K562 (cell line): ENCODE measurements around the gene FBLIM1. TPM values are rescaled to one million over a fixed set of nuclear protein-coding genes. Genes with fewer than 3 reads are reported as not detected.

Experiments used
- ATAC-seq: fragments of 200-7000 bp; cut with Tn5 transposase; 3 replicates; pipeline ENCODE4 v1.9.1; 2020; ENCODE audit warnings: moderate library complexity
- BruUV-seq: library from RNA; stranded (reverse); fragments of 400-500 nt; replicated peaks from 2 replicates; lab custom pipeline; 2021; lab: Mats Ljungman, UMichigan
- CTCF ChIA-PET: fragments of 300-600 bp; formaldehyde crosslinking; extraction: SDS; loops from one replicate; lab custom pipeline; 2021; ENCODE audit warnings: low intra/inter-chr PET ratio; lab: Yijun Ruan, JAX
- POLR2A ChIA-PET: fragments of 300-600, 350-650 bp; sonication (Branson Sonifier 250); formaldehyde crosslinking; extraction: SDS; loops from one replicate; lab custom pipeline; 2021; ENCODE audit warnings: antibody characterized with exemption, inconsistent platforms; lab: Yijun Ruan, JAX
- DNase-seq, 4 experiments: peaks; one replicate each; pipeline versions ENCODE4 v3.0.0 to v3.0.0-alpha.2; 2011 to 2018; ENCODE audit warnings: low spot score in 3 of 4, mixed read lengths in 3 of 4; ENCODE audit errors: extremely low read depth in 1 of 4
- FAIRE-seq: peaks from 2 replicates; lab custom pipeline; 2011; peaks lifted over from hg19 to GRCh38; lab: Jason Lieb, UNC
- H2AFZ ChIP-seq: 2 replicates; pipeline ENCODE4 v1.6.0; 2011; ENCODE audit warnings: low read depth, low read length, control low read depth, inconsistent platforms
- H3K27ac ChIP-seq: fragments of 200-600 bp; 3 replicates; pipeline ENCODE4 v1.8.0; 2011; ENCODE audit warnings: low read depth, mild to moderate bottlenecking, control low read depth, inconsistent platforms, low read length, moderate library complexity, mixed read lengths; ENCODE audit errors: extremely low read depth
- H3K27me3 ChIP-seq, 2 experiments: fragments of 300-600 bp in 1 of 2; 2 replicates in 1 of 2; 3 replicates in 1 of 2; pipeline versions ENCODE4 v1.6.0 to v1.8.0; 2011; ENCODE audit warnings: inconsistent platforms in 2 of 2, low read length in 2 of 2, mild to moderate bottlenecking in 1 of 2, mixed read lengths in 1 of 2, moderate library complexity in 1 of 2; ENCODE audit not compliant: control insufficient read depth in 2 of 2, insufficient read depth in 2 of 2
- H3K36me3 ChIP-seq: fragments of 300-600 bp; 3 replicates; pipeline ENCODE4 v1.8.0; 2011; ENCODE audit warnings: mild to moderate bottlenecking, low read length, inconsistent platforms; ENCODE audit not compliant: control insufficient read depth, insufficient read depth
- H3K4me1 ChIP-seq, 2 experiments: fragments of 200-600 bp in 1 of 2; replicated peaks in 1 of 2; 2 replicates in 1 of 2; 3 replicates in 1 of 2; pipeline versions ENCODE4 v1.5.1 to v1.8.0; 2011; ENCODE audit warnings: inconsistent platforms in 2 of 2, low read length in 2 of 2, mild to moderate bottlenecking in 1 of 2, mixed read lengths in 1 of 2, moderate library complexity in 1 of 2; ENCODE audit not compliant: control insufficient read depth in 2 of 2, insufficient read depth in 2 of 2
- H3K4me2 ChIP-seq: 2 replicates; pipeline ENCODE4 v1.6.1; 2011; ENCODE audit warnings: low read length, control low read depth, inconsistent platforms, mixed read lengths; ENCODE audit not compliant: insufficient read depth
- H3K4me3 ChIP-seq: fragments of 200-600 bp; sonication (generic), shearing (Covaris generic); 2 replicates; pipeline ENCODE4 v1.5.1; 2016; ENCODE audit warnings: control low read depth, inconsistent platforms
- H3K79me2 ChIP-seq: fragments of 200-600 bp; 3 replicates; pipeline ENCODE4 v1.8.0; 2011; ENCODE audit warnings: low read length, inconsistent platforms; ENCODE audit not compliant: control insufficient read depth, insufficient read depth
- H3K9ac ChIP-seq, 2 experiments: 2 replicates each; pipeline versions ENCODE4 v1.6.0 to v1.6.1; 2011; ENCODE audit warnings: low read depth in 2 of 2, low read length in 2 of 2, control low read depth in 1 of 2, inconsistent platforms in 1 of 2, mild to moderate bottlenecking in 1 of 2, mixed read lengths in 1 of 2; ENCODE audit not compliant: insufficient read depth in 1 of 2
- H3K9me1 ChIP-seq: one replicate; pipeline ENCODE4 v1.6.0; 2011; ENCODE audit warnings: inconsistent platforms, mild to moderate bottlenecking, low read length, moderate library complexity; ENCODE audit not compliant: control insufficient read depth, insufficient read depth
- H3K9me3 ChIP-seq: replicated peaks from 2 replicates; pipeline ENCODE4 v1.5.1; 2011; ENCODE audit warnings: low read depth, low read length, inconsistent platforms; ENCODE audit not compliant: control insufficient read depth, insufficient read depth
- H4K20me1 ChIP-seq: replicated peaks from 2 replicates; pipeline ENCODE4 v1.6.1; 2011; ENCODE audit warnings: low read length, inconsistent platforms, mixed read lengths; ENCODE audit not compliant: control insufficient read depth, insufficient read depth
- CTCF ChIP-seq, 3 experiments: IDR thresholded peaks in 2 of 3; conservative IDR thresholded peaks in 1 of 3; 2 replicates each; pipeline ENCODE4 v1.5.1; 2011 to 2012; ENCODE audit warnings: low read length in 3 of 3, mild to moderate bottlenecking in 3 of 3, control low read depth in 2 of 3, improper control_type of control experiment in 1 of 3, inconsistent platforms in 1 of 3, low read depth in 1 of 3, mixed read lengths in 1 of 3, moderate library complexity in 1 of 3; ENCODE audit not compliant: insufficient read depth in 2 of 3
- ELK1 ChIP-seq: sonication (generic); formaldehyde crosslinking; IDR thresholded peaks from 2 replicates; pipeline ENCODE4 v1.8.1; 2022; ENCODE audit warnings: missing genetic modification reagents
- MYNN ChIP-seq, 2 experiments: sonication (generic); formaldehyde crosslinking in 1 of 2; IDR thresholded peaks; 2 replicates each; pipeline versions ENCODE4 v1.5.0 to v1.6.1; 2016 to 2020; ENCODE audit warnings: antibody characterized with exemption in 1 of 2, missing genetic modification reagents in 1 of 2
- PCBP2 ChIP-seq: fragments of 200-400 bp; formaldehyde crosslinking; IDR thresholded peaks from 2 replicates; pipeline ENCODE4 v1.6.1; 2018; ENCODE audit warnings: low read length, low read depth, mild to moderate bottlenecking, moderate library complexity; ENCODE audit not compliant: poor library complexity, severe bottlenecking
- SMC3 ChIP-seq: conservative IDR thresholded peaks from 2 replicates; pipeline ENCODE4 v1.6.1; 2011; ENCODE audit warnings: low read depth, low read length, improper control_type of control experiment; ENCODE audit not compliant: insufficient read depth
- WGBS: fragments of 100-300 bp; shearing (Covaris generic); methylation state at CpG from one replicate; pipeline ENCODE4 v1.1.6; 2016; ENCODE audit warnings: low coverage, mixed read lengths; ENCODE audit not compliant: insufficient coverage; ENCODE audit errors: missing lambda C conversion rate; 5-methylcytosine and 5-hydroxymethylcytosine counted together
- in situ Hi-C: fragments of 300-500 bp; cut with MboI; formaldehyde crosslinking; loops from 4 replicates; pipeline ENCODE4 v1.15.0; 2018; ENCODE audit warnings: inconsistent platforms, mixed read lengths
- intact Hi-C: fragments of 100-400 bp; cut with micrococcal nuclease; formaldehyde crosslinking; loops from 2 replicates; pipeline ENCODE4 v1.14.2; 2022
- polyA plus RNA-seq, 8 experiments: library from polyadenylated mRNA; depleted of rRNA in 4 of 8; stranded (reverse) in 5 of 8; unstranded in 3 of 8; fragments of >200 nt; fragmentation: Nextera tagmentation in 2 of 8; fragmentation: Illumina TruSeq in 1 of 8; extraction: Ambion mirVana in 2 of 8; extraction: Trizol in 1 of 8; gene quantifications; 2 replicates each; pipeline versions ENCODE4 v1.2.1 to v1.2.3, GENCODE V29; 2011 to 2014; ENCODE audit warnings: inconsistent platforms in 1 of 8, missing spikeins in 1 of 8
- total RNA-seq, 7 experiments: library from RNA; depleted of rRNA in 6 of 7; stranded (reverse); fragments of >200 nt in 6 of 7; fragmentation: Illumina TruSeq in 2 of 7; extraction: Trizol in 2 of 7; gene quantifications; 2 replicates each; pipeline versions ENCODE4 v1.2.1 to v1.2.3, GENCODE V29; 2011 to 2021; ENCODE audit warnings: low replicate concordance in 1 of 7

FBLIM1 gene
- total and polyA plus RNA-seq, 9 of the 15 experiments (the other 6 are each of a cell fraction or from before 2014, with no cell fraction given), result 0.14 to 0.24 TPM; not detected in 7

- Histone ChIP-seq H3K4me3 (no peak overlapping the region), H2AFZ (no peak overlapping the region), H3K9ac (0 out of 4 replicates have a peak overlapping the region, but pooled peaks of 1 of the 2 experiments have one; percentile 56), H4K20me1 (peaks cover 5% of the 10 kb centered on the region), H3K27ac (no peak overlapping the region), H3K4me1 (peaks cover 0 to 4% of the 10 kb centered on the region in 2 experiments; a peak in 1 of 5 replicates), H3K79me2 (0 out of 3 replicates have a peak, but pooled peaks cover 3% of the 10 kb centered on the region), H3K27me3 (no peaks in the 10 kb centered on the region), H3K9me3 (no peaks in the 10 kb centered on the region), H3K36me3 (peaks cover 68% of the 10 kb centered on the region), H3K9me1 (no peaks in the 10 kb centered on the region), H3K4me2 (no peak overlapping the region)
- FAIRE-seq (no peak), DNase-seq (no peak), ATAC-seq (peak; percentile 20; the same call in 1 of the 3 replicates)
- TF ChIP-seq MYNN (IDR thresholded peaks at IDR 0.05) (no peak), MYNN (CRISPR knock-in tag; IDR thresholded peaks at IDR 0.05) (no peak), PCBP2 (no peak), ELK1 (CRISPR knock-in tag) (no peak), CTCF (IDR thresholded peaks at IDR 0.05 in 2 of 3, conservative IDR thresholded peaks at IDR 0.05 in 1 of 3; ENCODE audit: insufficient read depth in 2 of 3, low read depth in 1 of 3, low read length in 3 of 3) (peak; percentile 17 to 41 (median 23); a peak in 3 of 6 replicates), SMC3 (0 out of 2 replicates have a peak, but pooled peaks have one; percentile 20)
- BruUV-seq, result no TSS peak
- ChIA-PET CTCF (no interaction called here), POLR2A (interaction anchor here (0.7 to 1.2 kb wide), 3 partner anchors 10 to 232 kb away, joined by 3 to 4 read pairs (median 3); no protein-coding TSS in a partner anchor)
- in situ Hi-C loops, result no loop called here
- 92% methylated on average over 12 of the region's 12 CpGs for WGBS
- intact Hi-C loops, result no loop called here
These were observed 39.0 kb upstream of the FBLIM1 start for GRCh38 chr1:15719381-15720120.
